ENCODE results near the gene P4HB. TPM values are rescaled to one million over a fixed set of nuclear protein-coding genes. Genes with fewer than 3 reads are reported as not detected.

P4HB gene
- total RNA-seq, 2 donors from 2014 or later, result 509 to 2,101 TPM

DNA sequence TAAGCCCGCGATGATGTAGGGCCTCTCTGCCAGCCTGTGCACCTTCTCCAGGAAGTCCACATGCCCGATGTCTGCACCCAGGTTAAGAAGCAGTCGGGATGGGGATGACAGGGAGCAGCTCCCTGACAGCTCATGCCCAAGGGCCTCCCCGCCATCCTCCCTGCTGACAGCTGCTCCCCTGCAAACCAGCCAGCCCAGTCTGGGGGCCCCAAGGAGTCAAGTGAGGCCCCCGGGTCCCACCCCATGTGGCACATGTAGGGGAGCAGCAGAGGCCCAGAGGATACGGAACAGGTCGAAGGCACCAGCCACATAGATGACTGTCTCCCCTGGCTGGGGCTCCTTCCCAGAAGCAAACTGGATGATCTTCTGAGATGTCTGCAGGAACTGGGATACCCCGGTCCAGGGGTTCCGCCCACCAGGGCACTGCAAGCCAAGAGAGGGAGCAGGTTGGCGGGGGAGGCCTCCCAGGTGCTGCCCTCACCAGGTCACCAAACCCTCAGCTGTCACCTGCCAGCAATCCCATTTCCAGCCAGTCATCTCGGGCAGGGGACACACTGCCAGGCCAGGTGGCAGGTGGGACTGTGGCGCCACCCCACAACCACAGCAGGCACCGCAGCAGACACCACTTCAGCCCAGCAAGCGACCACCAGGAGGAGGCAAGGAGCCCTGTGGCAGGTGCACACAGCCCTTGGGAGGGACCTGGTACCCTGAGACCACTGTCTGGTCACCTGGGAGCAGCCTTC is 46.3 kb upstream of the P4HB start:
- H3K4me1 ChIP-seq (replicated peaks), result peaks cover 10% of the 10 kb centered on the region
- 91% methylated on average over 15 of the region's 15 CpGs for WGBS
- no peaks in the 10 kb centered on the region for H3K27me3 ChIP-seq (replicated peaks; ENCODE audit: insufficient read depth)
- no peak for TF ChIP-seq POLR2A (IDR thresholded peaks at IDR 0.05)
- TF ChIP-seq, protein P1, sequence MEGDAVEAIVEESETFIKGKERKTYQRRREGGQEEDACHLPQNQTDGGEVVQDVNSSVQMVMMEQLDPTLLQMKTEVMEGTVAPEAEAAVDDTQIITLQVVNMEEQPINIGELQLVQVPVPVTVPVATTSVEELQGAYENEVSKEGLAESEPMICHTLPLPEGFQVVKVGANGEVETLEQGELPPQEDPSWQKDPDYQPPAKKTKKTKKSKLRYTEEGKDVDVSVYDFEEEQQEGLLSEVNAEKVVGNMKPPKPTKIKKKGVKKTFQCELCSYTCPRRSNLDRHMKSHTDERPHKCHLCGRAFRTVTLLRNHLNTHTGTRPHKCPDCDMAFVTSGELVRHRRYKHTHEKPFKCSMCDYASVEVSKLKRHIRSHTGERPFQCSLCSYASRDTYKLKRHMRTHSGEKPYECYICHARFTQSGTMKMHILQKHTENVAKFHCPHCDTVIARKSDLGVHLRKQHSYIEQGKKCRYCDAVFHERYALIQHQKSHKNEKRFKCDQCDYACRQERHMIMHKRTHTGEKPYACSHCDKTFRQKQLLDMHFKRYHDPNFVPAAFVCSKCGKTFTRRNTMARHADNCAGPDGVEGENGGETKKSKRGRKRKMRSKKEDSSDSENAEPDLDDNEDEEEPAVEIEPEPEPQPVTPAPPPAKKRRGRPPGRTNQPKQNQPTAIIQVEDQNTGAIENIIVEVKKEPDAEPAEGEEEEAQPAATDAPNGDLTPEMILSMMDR (IDR thresholded peaks at IDR 0.05), result no peak
- TF ChIP-seq POLR2AphosphoS5 (IDR thresholded peaks at IDR 0.05), result no peak
- H3K9me3 ChIP-seq, result no peaks in the 10 kb centered on the region
- intact Hi-C loops (cut with DNase I), result no loop called here
- no peak overlapping the region for H3K27ac ChIP-seq
- no peak overlapping the region for H3K4me3 ChIP-seq
- H3K36me3 ChIP-seq, result no peaks in the 10 kb centered on the region
- no peak for DNase-seq (ENCODE audit: low spot score)

DNA sequence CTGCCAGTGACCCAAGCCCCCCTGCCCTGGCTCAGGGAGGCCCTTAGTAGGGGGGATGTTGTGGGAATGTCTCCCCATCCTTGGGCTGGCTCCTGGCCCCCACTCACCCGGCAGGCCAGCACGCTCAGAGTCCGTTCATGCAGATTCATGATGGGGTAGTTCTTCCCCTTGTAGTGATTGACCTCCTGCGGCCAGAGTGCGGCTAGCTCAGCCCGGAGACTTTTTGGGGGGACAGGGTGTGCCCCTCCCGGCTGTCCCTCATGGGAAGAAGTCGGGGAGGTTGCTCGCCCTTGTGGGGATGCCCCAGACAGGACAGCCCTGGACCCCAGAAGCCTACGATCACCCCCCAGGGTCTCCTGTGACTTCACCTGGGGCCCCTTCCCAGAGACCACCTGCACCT is 45.7 kb upstream of the P4HB start:
- peaks cover 10% of the 10 kb centered on the region for H3K4me1 ChIP-seq (replicated peaks)
- H3K4me3 ChIP-seq, result no peak overlapping the region

DNA sequence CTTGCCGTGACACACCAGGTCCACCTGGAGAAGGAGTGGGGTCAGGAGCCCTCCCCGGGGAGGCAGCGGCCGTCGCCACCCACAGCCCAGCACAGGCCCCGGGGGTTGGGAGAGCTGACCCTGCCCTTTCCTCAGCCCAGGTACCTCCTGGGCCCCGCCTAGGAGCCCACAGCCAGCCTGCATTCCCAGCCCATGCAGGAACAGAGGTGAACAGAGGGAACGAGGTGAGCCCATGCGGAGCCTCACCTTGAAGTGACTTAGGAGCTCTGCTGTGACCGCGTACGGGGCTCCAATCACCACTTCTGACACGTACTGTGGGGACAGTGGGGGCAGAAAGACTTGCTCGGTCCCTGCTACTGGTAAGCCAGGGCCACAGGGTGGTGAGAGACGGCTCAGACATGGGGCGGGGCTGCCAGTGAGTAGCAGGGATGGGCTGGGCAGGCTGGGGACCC is 45.1 kb upstream of the P4HB start:
- H3K27me3 ChIP-seq (replicated peaks; ENCODE audit: insufficient read depth), result no peaks in the 10 kb centered on the region
- TF ChIP-seq POLR2A (IDR thresholded peaks at IDR 0.05) (no peak), POLR2AphosphoS5 (IDR thresholded peaks at IDR 0.05) (no peak)
- TF ChIP-seq, protein P1 (IDR thresholded peaks at IDR 0.05), result no peak
- peaks cover 10% of the 10 kb centered on the region for H3K4me1 ChIP-seq (replicated peaks)
- no peaks in the 10 kb centered on the region for H3K9me3 ChIP-seq
- no peak for DNase-seq (ENCODE audit: low spot score)
- no peak overlapping the region for H3K4me3 ChIP-seq
- 94% methylated on average over 16 of the region's 16 CpGs for WGBS
- no peak overlapping the region for H3K27ac ChIP-seq
- intact Hi-C loops (cut with DNase I), result no loop called here
- no peaks in the 10 kb centered on the region for H3K36me3 ChIP-seq

More for the DNA sequence above, 45.7 kb upstream of the P4HB start:
- H3K27ac ChIP-seq, result no peak overlapping the region
- no peak for DNase-seq (ENCODE audit: low spot score)
- 92% methylated on average over 10 of the region's 10 CpGs for WGBS
- no peaks in the 10 kb centered on the region for H3K36me3 ChIP-seq
- no peaks in the 10 kb centered on the region for H3K27me3 ChIP-seq (replicated peaks; ENCODE audit: insufficient read depth)
- intact Hi-C loops (cut with DNase I), result no loop called here
- H3K9me3 ChIP-seq, result no peaks in the 10 kb centered on the region
- TF ChIP-seq, protein P1 (IDR thresholded peaks at IDR 0.05), result no peak
- TF ChIP-seq POLR2AphosphoS5 (IDR thresholded peaks at IDR 0.05) (no peak), POLR2A (IDR thresholded peaks at IDR 0.05) (no peak)

DNA sequence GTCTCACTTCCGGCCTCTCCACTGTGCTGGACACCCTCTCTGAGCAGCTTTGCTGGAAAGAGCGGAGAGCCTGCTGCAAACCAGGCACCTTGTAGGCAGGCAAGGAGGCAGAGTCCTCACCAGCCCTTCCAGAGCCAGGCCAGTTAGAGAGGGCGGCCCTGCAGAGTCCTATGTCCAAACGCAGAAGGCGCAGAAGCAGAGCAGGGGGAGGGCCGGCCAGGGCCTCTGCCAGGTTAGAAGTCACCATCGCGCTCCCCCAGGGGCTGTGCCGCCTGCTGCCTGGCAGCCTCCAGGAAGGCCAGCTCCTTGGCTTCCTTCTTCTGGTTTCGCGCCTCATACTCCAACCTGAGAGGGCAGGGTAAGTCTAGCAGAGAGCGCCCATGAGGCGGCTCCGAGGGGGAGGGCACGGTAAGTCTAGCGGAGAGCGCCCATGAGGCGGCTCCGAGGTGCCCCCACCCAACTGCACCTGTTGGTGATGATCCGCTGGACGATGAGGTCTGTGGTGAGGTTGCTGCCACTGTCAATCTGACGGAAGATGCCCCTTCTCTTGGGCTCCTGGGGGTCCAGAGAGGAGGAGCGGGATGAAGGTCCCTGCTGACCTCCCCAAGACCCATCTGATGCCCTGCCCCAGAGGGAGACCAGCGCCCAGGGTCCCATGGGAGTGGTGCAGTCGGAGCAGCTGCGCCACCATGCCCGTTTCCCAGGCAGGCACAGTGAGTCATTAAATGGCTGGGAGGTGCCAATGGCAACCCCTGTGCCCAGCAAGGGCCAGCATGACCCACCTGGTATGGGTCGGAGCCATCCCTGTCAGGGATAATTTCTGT is 44.5 kb upstream of the P4HB start:
- no peaks in the 10 kb centered on the region for H3K9me3 ChIP-seq
- H3K36me3 ChIP-seq, result no peaks in the 10 kb centered on the region
- 92% methylated on average over 27 of the region's 28 CpGs for WGBS
- no peaks in the 10 kb centered on the region for H3K27me3 ChIP-seq (replicated peaks; ENCODE audit: insufficient read depth)
- no peak for DNase-seq (ENCODE audit: low spot score)
- H3K4me3 ChIP-seq, result no peak overlapping the region
- intact Hi-C loops (cut with DNase I), result no loop called here
- TF ChIP-seq, protein P1 (IDR thresholded peaks at IDR 0.05), result no peak
- no peak for TF ChIP-seq POLR2AphosphoS5 (IDR thresholded peaks at IDR 0.05)
- no peak for TF ChIP-seq POLR2A (IDR thresholded peaks at IDR 0.05)
- no peak overlapping the region for H3K27ac ChIP-seq
- H3K4me1 ChIP-seq (replicated peaks), result peaks cover 10% of the 10 kb centered on the region
